NCI-H446 (cell line): ENCODE measurements around the gene TACR1.
A peak's percentile ranks its signal among the peaks of the same experiment; 100 is the strongest.
"Not testable (repeated sequence)": the region's sequence is repeated elsewhere in the genome, so short reads cannot be mapped to it uniquely, and the experiment has no call there.

ENCODE experiments used
- DNase-seq, 2 experiments: peaks; one replicate each; lab custom pipeline; 2025; lab: John Stamatoyannopoulos, UW

The TACR1 gene

DNA sequence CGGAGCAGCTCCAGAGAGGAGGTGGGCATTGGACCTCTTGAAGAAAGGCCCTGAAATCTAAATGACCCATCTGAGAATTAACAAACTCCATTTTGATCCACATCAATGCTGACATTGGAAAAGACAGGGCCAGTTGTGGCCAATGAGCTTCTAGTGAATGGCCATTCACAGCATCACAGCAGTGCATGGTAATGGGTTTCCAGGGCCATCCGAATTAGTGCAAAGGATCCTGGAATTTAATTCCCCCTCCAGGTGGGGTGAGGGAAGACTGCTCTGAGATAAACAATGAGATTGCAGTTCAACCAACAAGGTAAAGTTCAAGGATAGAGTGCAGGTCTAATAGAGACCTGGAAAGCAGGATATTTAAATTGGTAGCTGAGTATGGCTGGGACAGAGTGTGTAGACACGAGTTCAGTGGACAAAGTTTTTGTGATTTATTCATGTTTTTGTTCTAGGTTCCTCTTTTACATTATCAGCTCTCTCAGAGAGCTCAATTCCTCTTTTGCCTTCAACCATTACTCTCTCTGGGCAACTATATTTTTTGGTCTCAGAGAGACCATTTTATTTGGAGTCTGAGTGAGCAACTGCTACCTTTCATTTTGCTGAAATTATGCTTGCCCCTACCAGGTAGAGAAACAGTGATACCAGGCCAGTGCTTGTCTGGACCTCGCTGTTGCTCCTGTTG lies 5.0 kb downstream of the TACR1 start:
- DNase-seq: no peak

DNA sequence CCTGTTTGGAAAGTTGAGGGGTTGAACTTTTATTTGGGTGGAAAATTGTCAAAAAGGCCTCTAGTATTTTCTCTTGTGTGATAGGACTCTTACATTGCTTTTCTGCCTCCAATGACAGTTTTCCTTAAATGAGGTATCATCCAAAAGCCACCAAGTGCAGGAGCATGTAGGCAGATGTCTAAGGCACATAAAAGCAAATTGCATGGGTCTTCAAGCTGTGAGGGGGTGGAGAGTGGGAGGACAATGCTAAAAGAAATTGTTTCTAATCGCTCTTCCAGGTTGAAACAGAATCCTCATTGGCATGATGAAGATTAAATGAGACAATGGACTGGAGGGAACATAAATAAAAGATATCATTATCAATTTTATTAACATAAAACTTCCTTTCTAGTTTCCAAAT lies 6.8 kb downstream of the TACR1 start:
- DNase-seq: no peak

DNA sequence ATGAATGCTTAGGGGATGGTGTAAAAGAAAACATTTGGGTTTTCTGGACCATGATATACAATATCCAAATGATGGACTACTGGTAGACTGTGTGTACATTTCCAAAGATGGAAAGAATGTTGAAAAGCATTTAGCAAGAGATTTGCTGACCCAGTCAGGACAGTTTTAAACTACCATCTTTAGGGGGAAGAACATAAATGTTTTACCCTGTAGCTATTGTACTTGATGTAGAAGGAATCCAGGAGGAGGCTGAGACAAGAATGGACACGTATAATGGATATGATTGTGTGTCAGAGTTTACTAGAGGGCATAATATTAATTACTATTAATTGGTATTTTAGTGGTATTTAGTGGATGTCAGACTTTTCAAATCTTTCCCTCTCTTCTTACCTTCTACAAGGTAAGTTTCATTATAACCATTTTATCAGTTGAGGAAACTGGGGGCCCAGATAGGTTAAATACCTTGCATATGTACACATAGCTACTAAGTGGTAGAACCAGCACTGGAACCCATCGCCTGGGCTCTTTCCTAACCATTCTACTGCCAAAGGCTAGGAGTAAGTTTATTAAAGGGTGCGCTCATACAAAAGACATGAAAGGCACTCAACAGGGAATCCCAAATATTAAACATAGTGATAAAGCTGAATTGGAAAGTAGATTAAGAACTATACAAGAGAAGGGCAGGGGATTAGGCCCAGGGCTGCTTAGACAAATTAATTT lies 8.9 kb downstream of the TACR1 start:
- no peak for DNase-seq

DNA sequence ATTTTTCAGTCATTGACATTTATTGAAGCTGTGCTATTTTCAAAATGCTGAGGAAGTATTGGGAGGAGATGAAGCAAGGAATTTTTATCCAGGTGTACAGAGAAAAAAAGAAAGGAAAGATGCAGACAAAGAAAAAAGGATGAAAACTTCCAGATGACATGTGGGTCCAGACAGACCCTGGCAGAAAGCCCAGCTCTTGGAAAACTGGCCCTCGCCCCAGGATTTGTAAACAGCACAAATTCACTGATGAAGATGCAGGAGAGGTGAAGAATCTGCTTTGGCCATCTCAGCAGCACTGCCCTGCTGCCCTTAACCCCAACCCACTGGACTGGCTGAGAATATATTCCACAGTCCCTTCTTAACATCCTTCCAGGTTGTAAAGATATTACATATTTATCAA lies 12.5 kb downstream of the TACR1 start:
- peak; percentile 28 to 67 for DNase-seq

DNA sequence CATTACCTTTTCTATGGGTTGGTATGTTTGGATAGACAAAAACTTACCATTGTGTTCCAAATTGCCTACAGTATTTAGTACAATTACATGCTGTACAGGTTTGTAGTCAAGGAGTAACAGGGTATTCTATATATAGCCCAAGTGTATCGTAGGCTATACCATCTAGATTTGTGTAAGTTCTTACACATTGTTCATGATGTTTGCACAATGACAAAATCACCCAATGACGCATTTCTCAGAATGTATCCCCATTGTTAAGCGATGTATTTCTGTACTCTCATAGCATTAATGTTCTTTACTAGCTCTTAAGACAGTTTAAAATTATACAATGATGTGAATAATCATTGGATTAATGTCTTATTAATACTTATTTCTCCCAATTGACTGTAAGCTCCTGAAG lies 16.7 kb downstream of the TACR1 start:
- no peak for DNase-seq

DNA sequence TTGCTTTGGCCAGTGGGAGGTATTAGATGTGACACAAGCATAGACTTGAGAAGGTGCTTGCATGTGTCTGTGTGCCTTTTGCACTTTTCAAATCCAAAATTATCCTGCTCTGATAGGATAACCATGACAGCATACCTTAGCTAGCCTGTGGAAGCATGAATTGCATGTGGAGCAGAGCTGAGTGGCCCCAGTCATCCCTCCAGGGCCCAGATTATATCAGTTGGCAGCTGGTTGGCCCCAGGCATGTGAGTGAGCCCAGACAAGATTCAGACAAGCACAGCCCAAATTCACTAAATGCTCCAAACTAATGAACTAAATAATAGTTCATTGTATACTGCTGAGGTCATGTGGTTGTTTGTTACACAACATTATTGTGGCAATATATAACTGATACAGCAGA lies 18.8 kb downstream of the TACR1 start:
- DNase-seq: peak in 1 of 2 experiments; percentile 4

DNA sequence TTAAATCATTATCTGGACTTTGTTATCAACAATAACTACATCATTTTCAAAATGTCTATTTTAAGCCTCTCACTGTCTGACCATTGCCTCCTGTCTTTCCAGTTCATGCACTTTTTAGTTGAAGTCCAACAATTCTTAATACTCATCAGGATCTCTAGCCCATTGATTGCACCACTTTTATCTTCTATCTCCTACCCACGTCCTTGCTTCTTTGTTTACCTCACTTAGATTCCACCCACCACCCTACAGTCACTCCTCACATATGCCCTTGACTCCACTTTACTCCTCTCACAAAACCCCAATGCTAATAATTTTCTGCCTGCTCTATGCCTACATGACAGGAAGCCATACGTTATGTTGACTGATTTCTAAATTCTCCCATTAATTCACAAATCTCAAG lies 21.9 kb downstream of the TACR1 start:
- DNase-seq: no peak

DNA sequence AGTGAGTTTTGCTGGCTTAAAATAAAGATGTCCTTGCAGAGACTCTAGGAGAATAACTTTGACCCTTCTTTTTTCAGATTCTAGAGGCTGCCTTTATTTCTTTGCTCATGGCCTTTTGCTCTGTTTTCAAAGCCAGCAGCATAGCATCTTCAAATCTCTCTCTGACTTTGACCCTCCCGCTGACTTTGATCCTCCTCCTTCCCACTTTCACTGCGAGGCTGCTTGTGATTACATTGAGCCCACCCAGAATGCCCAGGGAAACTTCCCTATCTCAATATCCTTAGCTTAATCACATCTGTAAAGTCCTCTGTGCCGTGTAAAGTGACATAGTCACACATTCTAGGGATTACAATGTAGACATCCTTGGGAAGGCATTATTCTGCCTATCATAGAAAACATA lies 23.9 kb downstream of the TACR1 start:
- no peak for DNase-seq

DNA sequence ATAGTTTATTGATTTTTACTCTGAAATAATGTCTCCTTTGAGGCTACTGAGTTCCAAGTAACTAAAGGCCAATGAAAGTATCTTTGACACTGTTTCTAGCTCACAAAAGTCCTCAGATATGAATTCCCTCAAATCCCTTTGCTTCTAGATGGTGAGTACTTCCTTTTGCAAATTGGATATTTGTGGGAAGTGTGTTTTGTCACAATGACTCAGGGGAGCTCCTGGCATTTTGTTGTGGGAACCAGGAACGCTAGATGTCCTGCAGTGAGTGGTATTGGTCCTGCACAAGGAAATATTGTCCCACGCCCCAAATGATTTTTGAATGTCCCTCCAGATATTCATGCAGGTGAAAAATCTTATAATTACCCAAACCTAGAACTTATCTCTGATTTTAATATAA lies 24.3 kb downstream of the TACR1 start:
- DNase-seq: no peak

DNA sequence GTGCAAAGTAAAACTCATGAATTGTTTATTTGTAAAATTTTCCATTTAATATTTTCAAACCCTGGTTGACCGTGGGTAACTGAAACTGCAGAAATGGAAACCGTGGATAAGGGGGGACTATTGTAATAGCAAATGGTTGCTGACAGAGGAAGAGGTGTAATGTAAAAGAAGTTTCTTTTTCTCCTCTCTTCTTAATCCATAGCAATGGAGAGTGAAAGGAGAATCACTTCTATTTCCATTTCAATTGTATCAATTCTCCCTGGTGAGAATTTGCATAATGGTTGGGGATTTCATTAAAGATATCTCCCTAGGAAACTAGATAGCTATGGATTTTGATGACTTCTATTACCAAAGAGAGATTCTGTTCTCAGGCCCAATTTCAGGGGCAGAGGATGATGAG lies 24.8 kb downstream of the TACR1 start:
- no peak for DNase-seq

DNA sequence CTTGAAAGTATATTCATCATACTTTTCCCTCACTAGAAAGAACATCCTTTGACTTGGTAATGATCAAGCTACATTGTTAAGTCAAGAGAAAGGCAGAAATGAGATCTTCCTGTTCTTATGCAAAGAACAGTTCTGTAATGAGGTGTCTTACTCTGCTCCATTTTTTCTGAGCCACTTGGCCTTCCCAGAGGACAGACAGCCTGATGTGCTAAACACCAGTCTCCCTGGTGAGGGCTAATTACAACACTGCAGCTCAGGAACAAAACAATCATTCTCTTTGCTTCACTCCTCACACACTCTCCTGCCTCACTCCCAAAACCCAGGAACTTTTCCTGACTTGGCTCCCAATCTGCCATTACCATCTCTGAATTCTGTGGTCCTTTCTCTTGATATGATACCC lies 25.6 kb downstream of the TACR1 start:
- no peak for DNase-seq

DNA sequence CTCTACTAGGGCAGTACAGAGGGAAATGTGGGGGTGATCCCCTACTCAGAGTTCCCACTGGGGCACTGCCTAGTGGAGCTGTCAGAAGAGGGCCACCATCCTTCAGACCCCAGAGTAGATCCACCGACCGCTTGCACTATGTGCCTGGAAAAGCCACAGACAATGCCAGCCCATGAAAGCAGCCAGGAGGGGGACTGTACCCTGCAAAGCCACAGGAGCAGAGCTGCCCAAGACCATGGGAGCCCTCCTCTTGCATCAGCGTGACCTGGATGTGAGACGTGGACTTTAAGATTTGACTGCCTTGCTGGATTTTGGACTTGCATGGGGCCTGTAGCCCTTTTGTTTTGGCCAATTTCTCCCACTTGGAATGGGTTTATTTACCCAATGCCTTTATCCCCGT lies 27.9 kb downstream of the TACR1 start:
- DNase-seq: not testable (repeated sequence)

DNA sequence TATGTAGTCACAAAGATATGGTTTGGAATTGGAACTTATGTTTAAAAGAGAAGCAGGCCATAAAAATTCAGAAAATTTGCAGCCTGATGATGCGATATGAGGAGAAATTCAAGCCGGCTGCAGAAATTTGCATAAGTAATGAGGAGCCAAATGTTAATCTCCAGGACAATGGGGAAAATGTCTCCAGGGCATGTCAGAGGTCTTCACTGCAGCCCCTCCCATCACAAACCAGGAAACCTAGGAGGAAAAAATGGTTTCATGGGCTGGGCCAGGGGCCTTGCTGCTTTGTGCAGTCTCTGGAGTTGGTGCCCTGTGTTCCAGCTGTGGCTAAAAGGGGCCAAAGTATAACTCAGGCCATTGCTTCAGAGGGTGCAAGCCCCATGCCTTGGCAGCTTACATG lies 28.4 kb downstream of the TACR1 start:
- no peak for DNase-seq

DNA sequence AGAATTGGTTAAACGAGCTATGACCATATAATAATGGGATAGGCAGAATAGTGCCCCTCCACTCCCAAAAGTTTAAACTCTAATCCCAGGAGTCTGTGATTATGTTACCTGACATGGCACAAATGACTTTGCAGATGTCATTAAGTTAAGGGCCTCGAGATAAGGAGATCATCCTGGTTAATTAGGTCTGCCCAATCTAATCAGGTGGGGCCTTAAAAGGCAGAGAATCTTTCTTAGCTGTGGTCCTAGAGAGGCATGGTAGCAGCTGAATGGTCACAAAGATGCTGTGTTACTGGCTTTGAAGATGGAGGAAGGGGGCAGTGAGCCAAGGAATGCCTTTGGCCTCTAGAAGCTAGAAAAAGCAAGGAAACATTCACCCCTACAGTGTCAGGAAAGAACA lies 31.1 kb downstream of the TACR1 start:
- DNase-seq: no peak

DNA sequence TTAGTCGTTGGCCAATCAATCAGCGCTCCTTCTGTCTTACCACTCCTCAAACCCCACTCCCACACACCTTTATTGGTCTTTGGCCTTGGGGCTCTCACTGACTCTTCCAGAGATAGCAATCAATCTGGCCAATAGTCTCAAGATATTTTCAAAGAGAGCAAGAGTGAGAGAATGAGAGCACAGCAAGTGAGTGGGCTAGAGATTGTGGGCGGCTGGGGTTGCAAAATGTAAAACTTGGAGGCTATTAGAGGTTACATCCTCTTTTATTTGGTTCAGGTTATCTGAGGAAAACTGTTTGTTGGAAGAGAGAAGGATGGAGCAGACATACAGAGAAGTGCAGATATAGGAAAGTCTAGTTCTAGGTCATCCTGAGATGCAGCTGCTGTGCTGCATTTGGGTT lies 32.8 kb downstream of the TACR1 start:
- DNase-seq: no peak

DNA sequence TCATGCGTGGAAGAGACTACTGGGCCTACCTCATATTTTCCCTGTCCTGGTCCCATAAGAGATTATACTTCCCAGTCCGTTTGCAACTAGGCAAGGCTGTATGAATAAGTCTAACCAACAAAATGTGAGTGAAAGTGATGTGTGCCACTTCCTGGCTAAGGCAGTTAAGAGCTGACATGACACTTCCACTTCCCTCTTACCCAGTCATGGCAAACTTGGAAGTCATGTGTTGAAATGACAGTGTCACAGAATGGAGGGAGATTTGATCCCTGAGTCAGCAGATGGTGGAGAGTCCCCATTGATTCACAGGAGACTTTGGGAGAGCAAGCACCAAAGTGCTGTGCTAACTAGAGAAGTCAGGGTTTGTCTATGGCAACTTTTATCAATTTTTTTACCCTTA lies 36.4 kb downstream of the TACR1 start:
- no peak for DNase-seq

DNA sequence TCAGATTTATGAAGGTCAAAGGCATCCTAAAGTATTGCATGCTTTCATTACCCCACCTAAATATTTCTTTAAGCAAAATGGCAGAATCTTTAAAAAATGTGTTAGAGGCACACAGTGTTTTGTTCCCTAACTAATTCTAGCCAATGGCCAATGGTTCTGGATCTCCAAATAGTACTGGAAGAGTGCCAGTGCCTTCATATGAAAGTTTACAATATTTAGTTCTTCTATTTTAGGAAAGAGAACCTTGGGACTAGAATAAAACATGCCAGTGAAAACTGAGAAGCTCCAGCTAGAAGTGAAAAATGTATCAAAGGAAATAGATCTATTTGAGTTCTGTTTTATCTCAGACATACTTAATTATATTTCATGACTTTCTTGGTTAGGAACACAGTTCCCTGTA lies 37.1 kb downstream of the TACR1 start:
- DNase-seq: peak in 1 of 2 experiments; percentile 10

DNA sequence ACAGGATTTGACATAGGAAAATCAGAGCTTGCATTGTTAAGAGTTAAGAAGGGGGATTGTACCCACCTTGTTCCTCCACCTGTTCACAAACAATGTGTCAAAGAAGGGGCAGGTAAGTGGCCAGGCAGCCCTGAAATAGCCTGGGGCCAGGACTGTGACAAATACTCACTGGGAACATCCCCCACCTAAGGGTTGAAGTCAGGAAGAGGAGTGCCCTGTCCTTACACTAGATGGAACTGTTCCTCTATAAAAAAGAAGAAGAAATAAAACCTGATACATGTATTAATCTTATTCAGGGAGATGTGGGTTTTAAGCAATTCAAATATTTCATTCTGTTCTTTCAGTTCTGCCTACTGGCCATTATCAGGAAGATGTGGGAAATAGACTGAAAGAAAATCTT lies 41.9 kb downstream of the TACR1 start:
- no peak for DNase-seq

DNA sequence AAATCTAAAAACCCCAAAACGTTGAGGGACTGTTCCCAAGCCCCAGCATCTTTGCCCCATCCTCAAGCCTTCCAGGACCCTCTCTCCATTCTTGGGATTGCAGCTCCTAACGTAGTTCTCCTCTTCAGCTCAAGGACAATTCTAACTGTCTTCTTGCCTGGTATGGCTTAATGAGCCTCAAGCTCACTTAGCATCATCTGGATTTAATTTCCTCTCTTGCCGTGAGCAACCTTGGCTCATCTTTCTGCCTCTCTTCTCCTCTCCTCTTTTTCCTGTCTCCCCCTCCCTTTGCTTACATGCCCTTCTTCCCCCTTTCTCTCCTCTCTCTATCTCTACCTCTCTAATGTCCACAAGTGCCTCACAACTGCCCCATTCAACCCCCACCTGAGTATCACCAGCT lies 44.2 kb downstream of the TACR1 start:
- no peak for DNase-seq

DNA sequence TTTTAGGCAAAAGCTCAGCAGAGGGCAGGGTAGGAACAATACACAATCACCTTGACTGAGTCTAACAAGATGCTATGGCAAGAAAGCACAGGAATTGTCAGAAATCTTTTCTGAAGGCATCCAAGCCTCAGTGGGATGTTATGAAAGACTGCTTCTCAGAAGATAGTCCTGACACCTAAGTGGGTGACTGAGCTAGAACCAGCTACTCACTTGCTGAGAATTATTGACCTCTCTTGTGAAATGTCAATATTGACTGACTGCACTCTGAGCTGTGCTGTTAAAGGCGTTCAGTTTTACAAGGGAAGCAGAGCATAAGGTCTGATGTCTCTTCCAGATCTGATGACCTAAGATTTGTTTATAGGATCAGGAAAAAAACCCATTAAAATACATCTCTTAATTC lies 46.1 kb downstream of the TACR1 start:
- no peak for DNase-seq

DNA sequence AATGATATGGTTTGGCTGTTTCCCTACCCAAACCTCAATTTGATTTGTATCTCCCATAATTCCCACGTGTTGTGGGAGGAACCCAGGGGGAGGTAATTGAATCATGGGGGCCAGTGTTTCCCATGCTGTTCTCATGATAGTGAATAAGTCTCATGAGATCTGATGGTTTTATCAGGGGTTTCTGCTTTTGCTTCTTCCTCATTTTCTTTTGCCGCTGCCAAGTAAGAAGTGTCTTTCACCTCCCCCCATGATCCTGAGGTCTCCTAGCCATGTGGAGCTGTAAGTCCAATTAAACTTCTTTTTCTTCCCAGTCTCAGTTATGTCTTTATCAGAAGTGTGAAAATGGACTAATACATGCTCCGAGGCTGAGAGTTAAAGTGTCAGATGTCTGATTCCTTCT lies 47.1 kb downstream of the TACR1 start:
- DNase-seq: not testable (repeated sequence)

DNA sequence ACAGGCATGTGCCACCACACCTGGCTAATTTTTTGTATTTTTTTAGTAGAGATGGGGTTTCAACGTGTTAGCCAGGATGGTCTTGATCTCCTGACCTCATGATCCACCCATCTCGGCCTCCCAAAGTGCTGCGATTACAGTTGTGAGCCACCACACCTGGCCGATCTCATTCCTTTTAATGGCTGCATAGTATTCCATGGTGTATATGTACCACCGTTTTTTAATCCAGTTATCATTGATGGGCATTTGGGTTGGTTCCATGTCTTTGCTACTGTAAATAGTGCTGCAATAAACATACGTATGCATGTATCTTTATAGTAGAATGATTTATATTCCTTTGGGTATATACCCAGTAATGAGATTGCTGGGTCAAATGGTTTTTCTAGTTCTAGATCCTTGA lies 51.4 kb downstream of the TACR1 start:
- not testable (repeated sequence) for DNase-seq

DNA sequence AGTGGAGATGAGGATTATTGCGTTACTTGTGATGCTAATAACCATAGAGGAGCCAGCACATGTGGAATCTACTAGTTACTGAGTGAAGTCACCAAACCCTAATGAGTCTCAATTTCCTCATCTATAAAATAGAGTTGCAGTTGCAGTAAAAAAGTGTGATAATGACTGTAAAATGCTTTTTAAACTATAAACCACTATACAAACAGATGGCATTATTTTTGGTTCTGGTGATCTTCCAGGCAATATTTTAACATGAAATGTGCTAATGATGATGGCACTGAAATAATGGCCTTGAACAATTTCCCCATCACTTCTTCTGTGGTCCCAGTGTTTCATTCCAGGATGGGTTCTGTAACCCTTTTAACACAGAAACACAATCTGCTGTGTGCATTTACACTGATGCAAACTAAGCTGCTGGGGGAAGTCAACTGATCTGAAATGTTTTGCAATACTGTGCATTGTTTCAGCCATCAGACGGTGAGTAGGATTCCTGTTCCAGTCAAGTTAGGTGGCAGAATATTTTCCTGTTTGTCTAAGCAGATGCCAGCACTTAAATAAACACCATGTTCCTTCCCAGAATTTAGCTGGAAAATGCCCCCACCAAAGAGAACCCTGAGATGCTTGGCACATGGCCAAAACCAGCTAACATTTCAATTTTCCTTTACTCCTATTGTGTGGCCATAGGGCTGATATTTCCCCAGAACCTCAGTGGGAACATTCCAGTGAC lies 52.6 kb downstream of the TACR1 start:
- no peak for DNase-seq
